A549 (cell line): Measurements from ENCODE around the gene TRIM59.

Experiments
- BCL3 ChIP-seq: fragments of >200 bp; sonication (Bioruptor Twin); formaldehyde crosslinking; IDR thresholded peaks from 3 replicates; pipeline ENCODE4 v1.6.1; 2016
- CTCF ChIP-seq: fragments of >200 bp; sonication (Bioruptor Twin); formaldehyde crosslinking; IDR thresholded peaks from 3 replicates; pipeline ENCODE4 v1.5.1; 2016
- HMGXB4 ChIP-seq: fragments of 250-450 bp; sonication (Bioruptor Pico); IDR thresholded peaks from 2 replicates; pipeline ENCODE4 v1.5.0; 2021; ENCODE audit warnings: mild to moderate bottlenecking, moderate library complexity, borderline replicate concordance
- HOXB5 ChIP-seq: fragments of 250-450 bp; sonication (Bioruptor Pico); IDR thresholded peaks from 2 replicates; pipeline ENCODE4 v1.5.0; 2020; ENCODE audit warnings: mild to moderate bottlenecking, moderate library complexity
- MAZ ChIP-seq: fragments of 150-350 bp; IDR thresholded peaks from 2 replicates; pipeline ENCODE4 v1.6.1; 2014; ENCODE audit warnings: antibody characterized with exemption, low read depth, low read length, borderline replicate concordance
- POLR2A ChIP-seq: IDR thresholded peaks from 2 replicates; pipeline ENCODE4 v1.6.1; 2012; ENCODE audit warnings: mild to moderate bottlenecking, low read length
- RCOR1 ChIP-seq: fragments of 150-350 bp; IDR thresholded peaks from 2 replicates; pipeline ENCODE4 v1.6.1; 2014; ENCODE audit warnings: antibody characterized with exemption, low read length, low read depth
- REST ChIP-seq: fragments of 200-600 bp; sonication (generic); IDR thresholded peaks from 2 replicates; pipeline ENCODE4 v1.6.1; 2016; ENCODE audit warnings: antibody characterized with exemption, mild to moderate bottlenecking, moderate library complexity
- SREBF2 ChIP-seq: fragments of 450-650 bp; IDR thresholded peaks from 2 replicates; pipeline ENCODE4 v1.6.1; 2014; ENCODE audit warnings: mild to moderate bottlenecking, moderate library complexity
- TP53 ChIP-seq: fragments of 250-450 bp; sonication (Bioruptor Pico); IDR thresholded peaks from 2 replicates; pipeline ENCODE4 v1.5.0; 2021; ENCODE audit warnings: mild to moderate bottlenecking, moderate library complexity
- USF2 ChIP-seq: fragments of 450-650 bp; IDR thresholded peaks from 2 replicates; pipeline ENCODE4 v1.6.1; 2014; ENCODE audit warnings: antibody characterized with exemption
- ZSCAN20 ChIP-seq: fragments of 250-450 bp; sonication (Bioruptor Pico); IDR thresholded peaks from 2 replicates; pipeline ENCODE4 v1.8.0; 2022; ENCODE audit warnings: mild to moderate bottlenecking, moderate library complexity

- TF ChIP-seq RCOR1 (no peak), REST (no peak), ZSCAN20 (CRISPR knock-in tag) (no peak), CTCF (no peak), POLR2A (no peak), TP53 (CRISPR knock-in tag) (no peak), MAZ (no peak), SREBF2 (no peak), HMGXB4 (CRISPR knock-in tag) (no peak), BCL3 (no peak), USF2 (no peak), HOXB5 (CRISPR knock-in tag) (no peak)
Measured at GRCh38 chr3:160482796-160483195, 33.2 kb upstream of the TRIM59 start.
